HG03139 (cell line): ENCODE data around the gene SIL1.
A peak's percentile ranks its signal among the peaks of the same experiment; 100 is the strongest.

Experiments used
- ATAC-seq: cut with Tn5 transposase; IDR thresholded peaks from one replicate; pipeline ENCODE4 v1.9.1; 2021; ENCODE audit not compliant: unreplicated experiment

Gene SIL1

DNA sequence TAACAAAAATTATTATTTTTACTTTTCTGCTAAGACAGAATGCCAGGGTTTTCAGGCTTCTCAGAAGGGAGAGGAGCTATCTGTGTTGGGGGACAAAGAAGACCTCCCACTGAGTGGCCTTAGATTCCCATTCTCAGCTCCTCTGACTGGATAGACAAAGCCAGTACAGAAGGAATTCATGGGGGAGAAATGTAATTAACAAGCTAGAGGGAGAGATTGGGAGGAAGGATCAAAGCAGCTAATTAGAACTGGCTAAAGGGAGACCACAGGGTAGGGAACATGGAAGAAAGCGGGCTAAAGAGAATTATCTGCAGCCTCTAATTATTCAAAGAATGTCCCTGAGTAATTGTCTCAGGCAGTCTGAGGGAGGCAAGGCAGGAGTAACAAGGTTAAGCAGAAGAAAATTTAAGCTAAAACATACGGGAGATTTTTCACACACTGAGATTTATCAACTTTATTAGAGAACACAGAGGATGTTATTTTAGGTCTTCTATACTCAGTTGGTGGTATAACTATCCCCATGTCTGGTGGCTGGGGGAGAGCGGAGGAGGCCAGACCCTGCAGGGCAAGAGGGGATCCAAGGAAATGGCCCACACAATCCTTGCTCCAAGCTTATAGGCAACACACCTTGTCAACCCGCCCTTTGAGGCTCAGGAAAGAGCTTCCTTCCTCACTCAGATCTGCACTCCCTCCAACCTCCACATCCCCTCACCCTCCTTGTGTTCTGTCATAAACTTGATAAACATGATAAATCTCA is 235.4 kb downstream of the SIL1 start:
- no peak for ATAC-seq

DNA sequence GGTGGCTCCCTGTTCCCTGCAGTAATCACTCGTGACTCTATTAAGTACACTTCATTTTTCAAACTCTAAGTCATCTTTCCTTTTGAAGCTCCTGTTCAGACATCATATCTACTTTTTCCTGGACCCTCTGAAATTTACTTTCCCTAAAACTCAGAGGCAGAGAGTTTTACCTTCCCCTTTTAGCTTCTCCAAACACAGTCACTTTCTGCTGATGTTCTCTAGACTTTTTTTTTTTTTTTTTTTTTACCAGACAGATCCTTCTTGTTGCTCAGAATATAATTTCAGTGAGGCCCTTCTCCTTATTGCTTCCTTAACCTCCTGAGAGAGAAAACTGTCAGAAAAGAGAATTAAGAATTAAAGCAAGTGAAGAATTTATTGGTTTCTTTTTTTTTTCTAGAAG is 236.4 kb downstream of the SIL1 start:
- ATAC-seq = no peak

DNA sequence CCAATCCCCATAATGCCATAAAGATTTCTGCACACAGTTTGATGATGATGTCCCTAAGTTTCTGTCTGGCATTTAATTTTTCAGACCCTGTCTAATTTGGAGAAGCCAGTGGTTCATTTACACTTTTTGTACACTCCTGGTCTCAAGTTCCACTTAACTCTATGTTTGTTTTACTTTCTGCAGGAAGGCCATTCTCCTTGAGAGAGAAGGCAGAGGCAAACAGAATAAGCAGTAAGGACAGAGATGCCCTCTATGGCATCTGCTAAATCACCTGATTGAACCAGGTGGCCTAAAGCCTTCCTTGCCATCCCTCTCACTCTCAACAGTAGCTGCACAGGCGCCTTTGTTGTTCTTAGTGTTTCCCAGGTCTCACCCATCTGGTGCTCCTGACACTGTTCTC is 236.9 kb downstream of the SIL1 start:
- no peak for ATAC-seq

DNA sequence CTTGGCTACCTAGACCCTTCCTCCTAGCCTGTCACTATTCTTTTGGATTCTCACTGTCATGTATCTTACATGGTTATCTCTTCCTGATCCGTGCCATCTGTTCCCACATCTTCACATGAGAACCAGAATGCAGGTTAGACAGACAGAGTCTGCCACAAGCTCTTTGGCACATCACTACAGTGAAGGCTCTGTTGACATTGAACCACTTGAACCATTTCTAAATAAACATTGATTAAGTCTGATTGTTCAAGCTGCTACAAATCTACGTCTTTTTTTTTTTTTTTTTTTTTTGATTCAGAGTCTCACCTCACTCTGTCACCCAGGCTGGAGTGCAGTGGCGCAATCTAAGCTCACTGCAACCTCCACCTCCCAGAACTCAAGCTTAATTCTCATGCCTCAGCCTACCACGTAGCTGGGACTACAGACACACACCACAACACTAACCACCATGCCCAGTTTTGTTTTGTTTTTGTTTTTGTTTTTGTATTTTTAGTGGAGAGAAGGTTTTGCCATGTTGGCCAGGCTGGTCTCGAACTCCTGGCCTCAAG is 237.9 kb downstream of the SIL1 start:
- ATAC-seq = no peak

DNA sequence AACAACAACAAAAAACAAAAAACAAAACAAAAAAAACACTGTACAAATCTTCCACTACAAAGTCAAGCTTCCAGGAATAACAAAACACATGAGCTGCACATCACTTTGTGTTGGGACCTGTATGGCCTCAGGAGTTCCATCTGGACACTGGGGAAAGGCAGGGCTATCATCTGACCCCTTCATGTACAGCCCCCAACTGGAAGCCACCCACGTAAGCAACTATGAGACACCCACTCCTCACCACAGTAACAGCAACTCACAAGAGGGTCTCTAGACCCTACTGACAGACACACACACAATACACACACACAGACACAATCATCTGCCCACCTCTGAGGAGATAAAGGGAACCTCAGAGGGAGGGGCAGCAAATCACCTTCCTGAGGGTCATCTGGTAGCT is 241.4 kb downstream of the SIL1 start:
- no peak for ATAC-seq

DNA sequence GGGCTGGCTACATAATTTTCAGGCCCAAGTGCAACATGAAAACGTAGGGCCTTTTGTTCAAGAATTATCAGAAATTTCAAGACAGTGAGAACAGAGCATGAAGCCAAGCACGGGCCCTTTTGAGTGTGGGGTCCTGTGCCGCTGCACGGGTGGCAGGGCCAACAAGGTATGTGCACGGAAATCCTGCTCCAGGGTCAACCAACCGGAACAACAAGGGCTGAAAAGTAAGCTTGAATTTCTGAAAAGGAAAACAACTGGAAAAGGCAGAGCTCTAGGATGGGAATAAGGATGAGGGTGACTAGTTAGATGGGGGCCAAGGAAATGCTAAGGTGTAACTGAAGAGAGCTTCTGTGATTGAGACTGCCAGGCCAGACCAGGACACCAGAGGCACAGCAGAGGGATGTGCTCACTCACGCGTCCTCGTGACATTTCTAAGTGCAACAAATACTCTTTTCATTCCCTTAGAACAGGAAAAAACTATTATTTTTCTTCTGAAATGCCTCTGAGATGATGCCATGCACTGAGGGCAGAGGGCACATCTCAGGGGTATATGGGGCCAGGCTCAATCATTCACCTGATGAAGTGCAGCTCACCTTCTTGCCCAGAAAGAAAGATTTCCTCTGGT is 242.4 kb downstream of the SIL1 start:
- ATAC-seq = no peak

DNA sequence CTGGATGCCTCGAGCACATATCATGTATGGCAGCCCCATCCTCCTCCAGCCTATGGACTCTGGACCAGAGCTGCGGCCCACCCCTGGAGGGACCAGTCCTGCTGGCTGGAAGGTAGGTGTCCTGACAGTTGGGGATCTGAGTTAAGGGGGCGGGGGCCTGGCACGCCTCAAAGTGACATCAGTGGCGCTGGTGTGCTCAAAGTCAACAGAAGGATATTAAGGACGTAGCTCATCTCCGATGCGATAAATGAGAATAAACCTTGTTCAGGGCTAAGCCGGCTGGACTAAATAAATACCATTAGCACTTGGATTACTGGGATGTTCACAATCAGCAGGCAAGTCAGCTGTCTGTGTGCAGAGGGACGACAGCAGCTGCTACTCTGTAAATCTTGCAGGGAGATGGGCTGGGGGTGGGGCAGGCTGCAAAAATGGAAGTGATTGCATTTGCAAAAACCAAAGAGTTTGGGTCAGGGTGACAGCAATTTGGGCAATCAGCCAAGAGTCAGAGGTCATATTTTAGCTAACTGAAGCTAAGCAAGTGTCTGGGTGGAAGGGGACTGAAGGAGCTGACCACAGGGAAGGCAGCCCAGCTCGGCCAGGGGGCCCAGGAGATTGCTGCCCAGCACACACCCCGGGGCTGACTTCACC is 243.0 kb downstream of the SIL1 start:
- ATAC-seq = no peak

DNA sequence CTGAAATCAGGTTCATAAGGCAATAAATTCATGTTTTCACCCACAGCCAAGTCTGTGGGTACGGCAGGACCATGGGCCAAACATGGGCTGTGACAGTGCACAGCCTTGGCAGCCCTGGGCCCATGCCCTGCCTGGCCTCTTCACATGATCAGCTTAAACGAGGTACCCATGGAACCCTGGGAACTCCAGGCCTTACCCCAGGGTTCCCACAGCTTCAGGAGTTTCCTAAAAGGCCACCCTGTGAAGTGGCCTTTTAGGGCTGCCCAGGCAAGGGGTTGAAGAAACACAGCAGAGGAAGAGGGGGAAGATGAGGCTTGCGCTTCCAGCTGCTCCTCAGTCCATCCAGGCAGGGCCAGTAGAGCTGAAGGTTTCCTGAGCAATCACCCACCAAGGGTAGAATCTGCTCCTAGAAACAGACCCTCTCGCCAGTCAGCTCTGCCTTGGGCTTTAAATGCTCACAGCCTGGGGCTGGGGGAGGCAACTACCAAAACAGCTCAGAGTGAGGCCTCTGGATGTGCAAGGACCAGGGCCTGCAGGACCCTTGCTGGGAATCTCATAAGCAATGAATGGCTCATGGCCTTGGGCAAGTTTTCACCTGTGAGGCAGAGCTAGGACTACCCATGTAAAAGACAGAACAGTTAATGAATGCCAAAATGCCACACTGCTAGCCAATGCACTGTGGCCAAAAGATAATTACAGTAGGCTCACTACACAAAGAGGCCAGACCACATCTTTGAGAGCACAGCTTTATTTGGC is 243.7 kb downstream of the SIL1 start:
- no peak for ATAC-seq

DNA sequence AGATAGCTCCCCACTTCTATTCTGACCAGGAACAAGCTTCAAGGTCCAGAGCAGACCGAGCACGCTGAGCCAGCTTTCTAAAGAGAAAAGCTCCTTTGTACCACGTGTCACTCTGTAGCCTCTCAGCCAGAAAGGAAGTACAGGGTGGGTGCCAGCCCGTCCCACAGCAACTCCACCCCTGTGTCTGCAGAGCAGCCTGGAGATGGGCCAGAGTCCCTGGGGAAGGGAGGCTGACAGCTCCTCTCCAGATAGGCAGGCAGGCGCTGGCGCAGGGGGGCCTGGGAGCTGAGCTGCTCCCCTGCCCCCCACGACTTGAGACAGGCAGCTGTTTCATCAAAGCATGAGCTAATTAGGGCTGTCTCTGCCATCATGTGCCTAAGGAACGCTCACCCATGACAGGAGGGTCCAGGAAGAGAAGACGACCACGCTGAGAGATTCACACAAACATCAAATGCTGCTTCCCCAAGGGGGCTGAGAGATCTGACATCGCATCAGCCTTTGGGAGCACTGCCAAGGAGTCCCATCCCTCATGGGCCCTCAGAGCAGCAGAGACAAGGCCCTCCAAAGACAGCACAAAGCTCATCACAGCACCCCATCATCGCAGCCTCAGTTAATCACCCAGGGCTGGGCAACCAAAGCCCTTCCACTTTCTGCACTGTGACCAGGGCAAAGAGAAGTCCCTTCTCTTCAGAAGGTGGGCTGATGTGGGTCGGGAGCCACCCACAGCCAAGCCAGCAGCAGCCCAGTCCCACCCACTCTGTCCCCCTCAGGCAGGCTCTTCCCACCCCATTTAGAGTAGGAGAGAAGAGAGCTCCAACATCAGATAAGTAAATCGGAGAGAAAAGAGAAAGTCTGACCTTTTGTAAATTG is 244.5 kb downstream of the SIL1 start:
- peak; percentile 71 for ATAC-seq

DNA sequence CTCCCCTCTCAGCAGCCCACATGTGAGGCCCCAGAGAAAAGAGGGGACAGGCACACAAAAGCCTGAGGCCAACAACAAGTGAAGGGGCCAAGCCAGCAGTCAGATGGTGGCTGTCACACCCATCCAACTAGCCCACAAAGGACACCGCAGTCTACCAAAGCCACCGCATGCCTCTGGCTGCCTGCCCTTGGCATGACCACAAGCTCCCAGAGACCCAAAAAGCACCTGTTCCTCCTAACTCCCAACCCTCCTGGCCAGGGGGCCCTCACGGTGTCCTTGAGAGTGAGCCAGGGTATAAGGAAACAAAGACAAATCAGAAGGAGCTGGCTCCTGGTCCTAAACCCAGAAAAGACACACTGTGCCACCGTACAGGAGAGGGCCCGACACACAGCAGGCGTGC is 245.2 kb downstream of the SIL1 start:
- no peak for ATAC-seq

DNA sequence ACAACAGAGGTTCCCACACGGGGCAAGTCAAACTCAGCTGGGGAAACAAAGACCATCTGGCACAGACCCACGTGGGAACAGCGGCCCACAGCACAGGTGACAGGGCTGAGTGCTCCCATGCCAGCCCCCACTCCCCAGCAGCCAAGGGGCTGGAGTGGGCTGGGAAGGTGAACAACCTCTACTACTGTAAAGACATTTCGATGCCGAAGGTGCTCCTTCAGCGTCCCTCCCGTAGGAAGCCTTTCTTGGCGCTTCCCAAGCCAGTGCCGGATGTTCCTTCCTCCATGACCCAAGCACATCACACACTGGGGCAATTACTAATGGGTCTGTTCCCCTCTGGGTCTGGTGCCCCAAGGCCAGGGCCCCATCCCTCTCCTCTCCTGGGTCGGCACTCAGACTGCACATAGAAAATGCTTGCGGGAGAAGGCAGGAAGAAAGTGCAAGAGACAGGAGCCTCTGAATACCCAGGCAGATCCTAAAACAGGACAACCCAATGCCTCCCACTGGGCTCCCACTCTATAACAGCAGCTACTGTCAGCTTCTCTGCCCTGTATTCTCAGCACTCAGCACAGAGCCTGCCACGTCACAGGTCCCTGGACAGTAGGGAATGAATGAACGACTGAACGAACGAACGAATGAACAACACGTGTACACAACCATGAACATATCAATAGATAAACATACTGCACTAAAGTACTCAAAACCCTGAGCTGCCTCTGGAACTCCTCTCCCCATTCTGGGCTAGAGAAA is 246.0 kb downstream of the SIL1 start:
- no peak for ATAC-seq

DNA sequence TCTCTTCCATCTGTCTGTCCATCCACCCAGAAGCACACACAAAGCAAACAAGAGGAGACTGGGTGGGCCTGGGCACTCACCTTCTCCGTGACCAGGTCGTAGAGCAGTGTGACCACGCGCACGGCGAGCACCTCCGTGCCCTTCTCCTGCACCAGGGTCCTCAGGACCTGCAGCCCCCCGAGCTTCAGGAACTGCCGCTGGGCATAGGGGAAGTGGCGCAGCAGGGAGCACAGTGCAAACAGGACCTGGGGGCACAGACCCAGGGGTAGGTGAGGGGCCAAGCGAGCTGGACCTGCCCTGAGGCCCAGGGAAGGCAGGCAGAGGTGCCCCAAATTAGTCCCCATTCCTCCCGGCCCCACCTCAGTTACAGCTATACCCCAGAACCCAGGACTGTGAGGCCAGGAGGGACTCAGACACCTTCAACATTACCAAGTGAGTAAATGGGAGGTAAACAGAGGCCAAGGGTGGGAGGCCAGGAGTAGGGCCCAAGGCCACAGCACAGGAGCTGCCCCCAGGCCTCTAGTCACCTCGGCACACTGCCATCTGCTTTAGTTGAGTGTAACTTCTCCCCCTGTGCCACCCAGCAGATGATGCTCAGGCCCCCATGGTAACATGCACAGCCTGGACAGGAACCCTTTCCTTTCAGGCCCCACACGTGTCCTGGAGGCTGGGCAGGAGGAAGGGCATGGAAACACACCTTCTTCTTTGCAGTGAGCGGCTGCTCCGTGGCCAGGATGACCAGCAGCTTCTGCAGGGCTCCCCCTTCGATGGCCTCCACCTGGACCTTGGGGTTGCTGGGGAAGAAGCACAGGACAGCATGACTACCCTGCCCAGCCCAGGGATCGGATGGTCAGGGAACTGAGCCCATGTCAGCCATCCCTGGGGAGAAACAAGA is 246.8 kb downstream of the SIL1 start:
- ATAC-seq = no peak

DNA sequence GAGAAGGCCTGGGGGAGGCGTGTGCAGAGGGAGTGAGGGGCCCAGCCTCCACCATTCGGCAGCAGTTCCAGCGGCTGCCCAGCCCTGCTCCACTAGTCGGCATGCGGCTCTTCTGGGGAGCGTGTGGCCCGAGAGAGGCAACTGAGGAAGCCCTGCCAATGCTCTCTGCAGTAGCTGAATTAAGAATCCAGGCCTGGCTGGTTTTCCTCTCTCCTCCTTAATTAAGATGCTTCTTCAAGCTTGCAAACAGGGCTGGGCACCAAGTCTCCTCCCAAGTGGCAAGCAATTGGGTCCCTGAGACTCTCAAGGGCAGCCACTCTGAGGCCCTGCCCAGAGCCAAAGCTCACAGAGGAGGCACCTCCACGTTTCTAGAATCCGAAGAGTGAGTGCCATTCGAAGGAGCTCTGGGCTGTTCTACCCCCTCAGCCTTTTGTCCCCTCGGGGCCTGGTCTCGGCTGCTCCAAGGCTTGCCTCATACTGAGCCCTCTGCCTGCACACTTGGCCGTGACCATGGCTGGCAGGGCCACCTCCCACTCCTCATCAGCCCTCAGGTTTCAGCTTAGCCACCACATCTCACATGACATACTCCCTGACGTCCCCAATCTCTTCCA is 247.6 kb downstream of the SIL1 start:
- no peak for ATAC-seq

DNA sequence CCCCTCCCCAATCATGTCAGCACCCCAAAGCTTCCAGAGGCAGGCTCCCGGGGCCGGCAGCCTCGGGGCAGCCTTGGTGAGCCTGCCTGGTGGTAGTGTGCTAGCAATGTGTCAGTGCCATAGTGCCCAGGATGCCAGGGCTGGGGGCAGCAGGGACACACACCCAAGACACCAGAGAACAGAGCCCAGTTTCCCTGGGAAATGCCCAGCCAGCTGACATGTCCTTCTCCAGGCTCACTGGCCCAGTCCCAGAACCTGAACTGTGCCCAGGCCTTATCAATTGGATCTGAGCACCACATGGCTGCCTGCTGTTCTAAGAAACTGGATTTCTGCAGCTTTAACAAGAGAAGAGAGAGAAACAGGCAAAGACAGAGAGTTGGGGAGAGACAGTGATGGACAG is 248.2 kb downstream of the SIL1 start:
- ATAC-seq = no peak

DNA sequence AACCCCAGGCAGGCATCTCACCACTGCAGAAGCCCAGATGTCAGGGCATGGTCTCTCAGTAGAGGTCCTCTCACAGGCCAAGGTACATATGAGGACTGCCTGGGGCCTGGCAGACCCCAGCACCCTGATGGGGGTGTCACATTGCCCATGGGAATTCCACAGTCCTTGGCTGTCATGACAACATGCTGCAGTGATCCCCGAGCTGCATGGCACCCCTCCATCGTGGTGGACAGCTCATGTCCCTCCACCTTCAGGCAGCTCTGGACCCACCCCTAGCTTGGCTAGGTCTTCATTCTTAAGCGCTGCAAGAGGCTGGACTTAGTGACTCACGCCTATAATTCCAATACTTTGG is 249.0 kb downstream of the SIL1 start:
- ATAC-seq = no peak

DNA sequence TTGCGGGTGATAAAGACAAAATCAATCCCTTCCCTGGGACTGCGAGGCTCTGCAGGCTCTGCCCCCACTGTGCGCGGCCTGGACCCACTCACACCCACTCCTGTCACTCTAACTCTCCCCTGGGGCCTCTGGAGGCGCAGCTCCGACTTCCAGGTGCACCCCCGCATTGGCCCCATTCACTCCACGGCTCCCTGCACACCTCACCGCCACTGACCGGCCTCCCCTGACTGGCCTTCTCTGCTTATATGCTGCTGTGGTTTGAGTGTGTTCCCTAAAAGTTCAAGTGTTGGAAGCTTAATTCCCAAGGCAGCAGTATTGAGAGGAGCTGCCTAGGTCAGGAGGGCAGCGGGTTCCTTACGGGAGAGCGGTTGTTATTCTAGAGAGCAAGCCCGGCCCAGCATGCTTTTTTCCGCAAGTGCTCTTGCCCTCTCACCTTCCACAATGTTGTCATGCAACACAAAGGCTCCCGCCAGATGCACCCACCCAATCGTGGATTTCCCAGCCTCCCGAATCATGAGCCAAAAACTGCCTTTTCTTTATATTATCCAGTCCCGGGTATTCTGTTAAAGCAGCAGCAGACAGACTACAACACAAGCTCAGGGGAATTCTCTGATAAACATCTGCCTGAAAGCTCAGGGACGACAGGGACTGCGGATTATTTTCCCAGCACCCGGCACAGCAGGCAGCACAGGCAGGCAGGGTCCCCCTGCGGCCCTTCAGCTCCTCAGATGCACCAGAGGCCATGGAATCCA is 249.5 kb downstream of the SIL1 start:
- ATAC-seq = no peak

DNA sequence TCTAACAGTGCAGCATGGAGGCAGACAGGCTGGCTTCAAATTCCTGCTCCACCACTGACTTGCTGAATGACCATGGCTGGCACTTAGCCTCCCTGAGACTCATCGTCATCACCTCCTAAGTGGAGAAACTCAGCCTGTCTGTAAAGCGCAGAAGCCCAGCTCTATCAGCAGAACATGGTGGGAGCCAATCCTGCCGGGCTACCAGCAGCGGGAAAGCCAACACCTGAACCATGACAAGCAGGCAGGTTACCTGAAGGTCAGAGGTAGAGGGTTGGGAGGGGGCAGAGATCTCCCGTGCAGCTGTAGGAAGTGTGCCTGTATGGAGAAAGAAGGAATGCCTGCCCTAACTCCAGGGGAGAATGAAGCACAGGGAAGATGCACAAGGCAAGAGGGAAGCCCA is 250.4 kb downstream of the SIL1 start:
- no peak for ATAC-seq
